ENCODE data around the gene LGR5.

GRCh38 chr12:71602761-71603577 is 163.4 kb downstream of the LGR5 start:
- TF ChIP-seq ESRRA (CRISPR knock-in tag; IDR thresholded peaks at IDR 0.05; ENCODE audit: borderline replicate concordance) (no peak), ATF1 (CRISPR knock-in tag; IDR thresholded peaks at IDR 0.05) (no peak), KAT7 (CRISPR knock-in tag; IDR thresholded peaks at IDR 0.05; ENCODE audit: borderline replicate concordance) (no peak), FOXP1 (CRISPR knock-in tag; IDR thresholded peaks at IDR 0.05; ENCODE audit: borderline replicate concordance) (no peak), CREB1 (CRISPR knock-in tag; IDR thresholded peaks at IDR 0.05) (no peak), USF1 (CRISPR knock-in tag; IDR thresholded peaks at IDR 0.05) (no peak), ZNF121 (CRISPR knock-in tag; IDR thresholded peaks at IDR 0.05) (no peak)
- TF ChIP-seq, protein P1, sequence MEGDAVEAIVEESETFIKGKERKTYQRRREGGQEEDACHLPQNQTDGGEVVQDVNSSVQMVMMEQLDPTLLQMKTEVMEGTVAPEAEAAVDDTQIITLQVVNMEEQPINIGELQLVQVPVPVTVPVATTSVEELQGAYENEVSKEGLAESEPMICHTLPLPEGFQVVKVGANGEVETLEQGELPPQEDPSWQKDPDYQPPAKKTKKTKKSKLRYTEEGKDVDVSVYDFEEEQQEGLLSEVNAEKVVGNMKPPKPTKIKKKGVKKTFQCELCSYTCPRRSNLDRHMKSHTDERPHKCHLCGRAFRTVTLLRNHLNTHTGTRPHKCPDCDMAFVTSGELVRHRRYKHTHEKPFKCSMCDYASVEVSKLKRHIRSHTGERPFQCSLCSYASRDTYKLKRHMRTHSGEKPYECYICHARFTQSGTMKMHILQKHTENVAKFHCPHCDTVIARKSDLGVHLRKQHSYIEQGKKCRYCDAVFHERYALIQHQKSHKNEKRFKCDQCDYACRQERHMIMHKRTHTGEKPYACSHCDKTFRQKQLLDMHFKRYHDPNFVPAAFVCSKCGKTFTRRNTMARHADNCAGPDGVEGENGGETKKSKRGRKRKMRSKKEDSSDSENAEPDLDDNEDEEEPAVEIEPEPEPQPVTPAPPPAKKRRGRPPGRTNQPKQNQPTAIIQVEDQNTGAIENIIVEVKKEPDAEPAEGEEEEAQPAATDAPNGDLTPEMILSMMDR (IDR thresholded peaks at IDR 0.05) = no peak

Measured in WTC11 (cell line).